ENCODE data around the gene DNLZ.

Gene DNLZ

DNA sequence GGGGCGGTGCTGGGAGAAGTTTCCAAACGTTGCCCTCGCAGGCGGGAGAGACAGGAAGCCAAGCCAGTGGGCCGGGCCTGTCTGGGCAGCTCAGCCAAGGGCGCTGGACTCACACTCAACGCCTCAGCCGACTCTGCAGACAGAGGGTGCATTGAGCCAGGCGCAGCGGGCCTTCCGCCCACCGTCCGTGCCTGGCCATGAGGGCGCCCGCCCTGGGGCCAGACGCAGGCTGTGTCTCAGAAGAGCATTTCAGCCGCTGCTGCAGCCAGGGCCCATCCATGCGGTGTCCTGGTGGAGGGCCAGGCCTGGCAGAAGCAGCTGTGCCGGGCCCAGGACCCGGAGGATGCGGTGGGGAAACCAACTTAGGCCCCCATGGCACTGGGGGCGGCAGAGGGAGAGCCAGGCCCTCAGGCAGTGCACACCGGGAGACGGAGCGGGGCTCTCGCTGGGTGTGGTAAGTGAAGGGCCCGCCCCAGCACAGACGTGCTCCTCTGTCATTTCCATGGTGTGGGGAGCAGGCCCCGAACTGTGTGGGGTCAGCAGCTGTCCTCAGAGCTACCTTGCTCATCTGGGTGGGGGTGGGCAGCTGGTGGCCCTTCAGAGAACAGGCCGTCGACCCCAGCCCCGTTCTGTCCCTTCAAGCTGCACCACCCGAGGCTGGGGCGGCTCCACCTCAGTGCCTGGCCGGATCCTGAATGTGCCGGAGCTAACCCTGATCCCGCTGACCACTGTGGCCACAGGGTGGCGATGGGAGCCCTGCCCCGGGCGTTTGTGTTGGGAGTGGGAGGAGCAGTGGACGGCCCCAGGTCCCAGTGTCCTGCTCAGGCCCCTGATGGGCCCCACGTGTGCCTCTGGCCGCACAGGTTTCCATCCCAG, 18.0 kb downstream of the DNLZ start:
- in situ Hi-C loops (cut with MboI; ENCODE audit: low sequenced_read_pairs): no loop called here

DNA sequence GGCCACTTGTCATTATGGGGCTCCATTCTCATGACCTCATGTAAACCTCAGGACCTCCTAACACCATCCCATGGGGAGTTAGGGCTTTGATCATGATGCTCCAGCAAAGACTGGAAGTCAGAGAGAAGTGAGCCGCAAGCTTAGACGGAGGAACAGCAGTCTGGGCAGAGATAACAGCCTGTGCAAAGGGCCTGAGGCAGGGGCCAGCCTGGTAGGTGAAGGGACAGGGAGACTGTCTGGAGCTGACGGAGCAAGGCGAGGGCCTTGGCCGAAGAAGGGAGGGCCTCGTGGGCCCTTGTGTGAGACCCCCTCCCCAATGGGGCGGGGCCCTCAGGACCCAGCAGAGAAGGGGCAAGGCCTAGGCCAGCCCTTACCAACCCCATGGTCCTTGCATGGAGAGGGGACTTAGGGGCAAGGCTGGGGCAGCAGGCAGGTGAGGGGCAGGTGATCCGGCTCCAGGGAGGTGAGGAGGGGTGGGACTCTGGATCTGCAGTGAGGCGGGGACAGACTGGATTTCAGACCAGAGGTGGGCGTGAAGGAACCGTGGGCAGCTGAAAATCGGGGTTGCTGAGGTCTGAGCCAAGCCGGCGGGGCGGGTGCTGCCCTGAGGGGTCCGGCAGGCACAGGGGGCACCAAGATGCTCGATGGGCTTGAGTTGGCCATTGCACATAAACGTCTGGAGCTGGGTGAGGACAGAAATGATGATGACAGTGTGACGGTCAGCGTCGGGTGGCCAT, 18.8 kb downstream of the DNLZ start:
- in situ Hi-C loops (cut with MboI; ENCODE audit: low sequenced_read_pairs): no loop called here

DNA sequence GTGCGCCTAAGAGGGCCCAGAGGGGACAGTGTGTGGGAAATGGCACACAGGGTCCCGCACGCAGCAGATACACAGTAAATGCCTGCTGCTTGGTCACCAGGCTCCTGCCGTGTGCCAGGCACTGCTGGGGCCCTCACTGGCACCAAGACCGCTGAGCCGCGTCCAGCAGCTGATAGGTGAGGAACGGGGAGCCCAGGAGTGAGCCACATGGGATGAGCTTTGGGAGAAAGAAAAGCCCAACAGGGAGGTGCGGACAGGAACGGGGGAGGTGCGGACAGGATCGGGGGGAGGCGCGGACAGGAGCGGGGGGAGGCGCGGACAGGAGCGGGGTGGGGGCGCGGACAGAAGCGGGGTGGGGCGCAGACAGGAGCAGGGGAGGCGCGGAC, 19.7 kb downstream of the DNLZ start:
- in situ Hi-C loops (cut with MboI; ENCODE audit: low sequenced_read_pairs): no loop called here

DNA sequence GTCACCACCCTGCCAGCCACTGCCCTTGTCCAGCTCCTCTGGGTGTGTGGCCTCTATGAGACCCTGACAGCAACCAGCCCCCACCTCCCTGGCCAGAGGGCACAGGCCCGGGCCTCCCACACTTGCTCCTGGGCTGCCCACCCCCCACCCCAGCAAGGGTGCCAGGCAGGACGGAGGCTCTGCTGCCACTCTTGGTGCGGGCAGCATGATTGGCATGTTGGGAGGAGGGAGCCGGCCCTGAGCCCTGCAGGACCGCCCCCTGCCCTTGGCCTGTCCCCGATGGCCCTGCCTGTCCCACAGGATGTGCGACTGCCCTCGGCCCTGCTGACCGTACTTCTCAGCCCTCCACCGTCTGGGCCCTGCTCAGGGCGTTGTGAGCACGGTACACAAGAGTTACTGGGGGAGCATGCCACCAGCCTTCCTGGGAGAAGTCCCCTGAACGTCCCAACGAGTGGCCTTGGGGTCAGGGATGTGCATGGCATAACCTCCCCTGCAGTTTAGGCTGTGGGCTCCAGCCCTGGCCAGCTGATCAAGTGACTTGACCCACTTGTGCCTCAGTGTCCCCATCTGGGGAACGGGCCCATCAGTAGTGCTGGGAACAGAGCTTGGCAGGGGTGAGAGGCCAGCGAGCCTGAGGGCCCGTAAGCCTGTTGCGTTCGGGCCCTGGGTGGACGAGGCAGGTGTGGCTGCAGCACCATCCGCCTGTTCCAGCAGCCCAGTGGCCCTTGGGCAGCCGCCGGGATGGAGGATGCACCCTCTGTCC, 20.2 kb downstream of the DNLZ start:
- in situ Hi-C loops (cut with MboI; ENCODE audit: low sequenced_read_pairs): no loop called here

DNA sequence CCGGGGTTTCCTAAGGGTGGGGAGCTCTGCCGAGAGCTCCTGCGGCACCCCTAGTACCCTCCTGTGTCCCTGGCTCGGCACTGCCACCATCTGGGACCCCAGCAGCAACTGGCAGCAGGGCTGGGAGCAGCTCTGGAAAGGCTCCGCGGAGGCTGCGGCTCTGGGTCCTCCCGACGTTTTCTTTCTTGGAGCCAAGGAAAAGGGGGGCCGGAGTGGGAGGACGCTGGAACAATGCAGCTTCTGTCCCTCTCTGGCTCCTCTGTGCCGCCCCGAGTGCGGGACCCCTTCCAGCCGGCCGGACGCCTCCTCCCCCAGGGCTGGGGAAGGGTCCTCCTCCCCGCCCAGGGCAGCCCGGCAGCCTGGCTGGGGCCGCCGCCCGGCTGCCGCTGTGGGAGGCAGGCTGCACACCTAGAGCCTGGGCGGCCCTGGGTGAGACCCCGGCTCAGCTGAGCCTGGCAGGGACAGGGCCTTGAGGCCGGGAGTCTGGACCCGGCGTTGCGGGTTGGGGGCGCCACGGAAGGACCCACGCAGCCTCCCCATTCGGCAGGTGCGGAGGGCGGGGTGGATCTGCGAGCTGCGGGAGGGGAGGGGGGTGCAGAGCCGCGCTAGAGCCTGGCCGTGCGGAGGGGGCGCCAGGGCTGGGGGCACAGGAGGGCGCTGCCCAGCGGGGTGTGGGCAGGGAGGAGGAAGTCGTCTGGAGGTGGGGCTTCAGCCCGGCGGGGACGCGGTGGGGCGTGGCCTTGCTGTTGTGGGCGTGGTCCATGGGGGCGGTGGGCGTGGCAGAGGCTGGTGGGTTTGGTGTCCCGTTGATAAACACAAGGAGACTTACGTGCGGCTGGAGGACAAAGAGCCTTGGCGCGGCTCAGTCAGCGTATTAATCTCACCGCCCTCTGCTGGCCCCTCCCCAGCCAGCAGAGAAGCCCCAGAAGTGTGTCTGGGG, 21.1 kb downstream of the DNLZ start:
- in situ Hi-C loops (cut with MboI; ENCODE audit: low sequenced_read_pairs): no loop called here

DNA sequence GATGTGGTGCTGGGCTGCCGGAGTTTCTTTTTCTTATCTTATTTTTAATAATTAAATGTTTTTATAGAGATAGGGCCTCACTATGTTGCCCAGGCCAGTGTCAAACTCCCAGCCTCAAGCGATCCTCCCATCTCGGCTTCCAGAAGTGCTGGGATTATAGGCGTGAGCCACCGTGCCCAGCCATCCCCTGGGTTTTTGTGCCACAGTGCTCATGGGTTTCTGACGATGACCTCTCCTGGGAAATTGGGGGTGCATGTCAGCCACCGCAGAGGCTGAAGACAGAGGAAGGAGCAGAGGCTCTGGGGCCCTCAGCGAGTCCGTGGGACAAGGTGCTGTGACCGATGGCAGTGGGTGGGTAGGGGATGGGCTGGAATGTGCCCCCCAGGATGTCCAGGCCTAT, 21.8 kb downstream of the DNLZ start:
- in situ Hi-C loops (cut with MboI; ENCODE audit: low sequenced_read_pairs): no loop called here

DNA sequence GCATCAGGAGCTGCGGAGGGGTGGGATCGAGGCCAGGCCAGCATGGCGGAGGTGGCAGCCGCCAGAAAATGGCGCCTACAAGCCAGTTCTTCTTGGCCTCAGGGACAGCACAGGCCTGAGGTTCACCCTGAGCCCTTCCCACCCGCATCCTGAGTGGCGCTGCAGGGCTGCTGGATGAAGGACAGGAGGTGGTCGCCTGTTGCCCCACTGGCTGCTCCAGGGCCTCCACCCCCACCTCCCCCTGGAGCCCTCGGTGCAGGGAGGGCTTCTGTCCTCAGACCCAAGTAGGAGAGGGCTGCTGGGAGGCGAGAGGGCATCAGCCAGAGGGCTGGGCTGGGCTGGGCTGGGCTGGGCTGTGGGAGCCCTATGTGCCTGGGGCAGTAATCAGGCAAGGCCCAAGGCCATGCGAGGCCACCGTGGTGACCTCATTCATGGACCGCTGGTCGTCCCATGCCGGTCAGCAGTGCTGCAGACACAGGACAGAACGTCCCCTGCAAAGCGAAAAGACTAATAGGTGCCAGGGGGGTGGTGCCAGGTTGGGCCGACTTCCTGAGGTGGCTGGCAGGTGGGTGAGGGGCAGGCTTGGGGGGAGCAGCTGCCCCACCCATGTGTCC, 22.4 kb downstream of the DNLZ start:
- in situ Hi-C loops (cut with MboI; ENCODE audit: low sequenced_read_pairs): no loop called here

DNA sequence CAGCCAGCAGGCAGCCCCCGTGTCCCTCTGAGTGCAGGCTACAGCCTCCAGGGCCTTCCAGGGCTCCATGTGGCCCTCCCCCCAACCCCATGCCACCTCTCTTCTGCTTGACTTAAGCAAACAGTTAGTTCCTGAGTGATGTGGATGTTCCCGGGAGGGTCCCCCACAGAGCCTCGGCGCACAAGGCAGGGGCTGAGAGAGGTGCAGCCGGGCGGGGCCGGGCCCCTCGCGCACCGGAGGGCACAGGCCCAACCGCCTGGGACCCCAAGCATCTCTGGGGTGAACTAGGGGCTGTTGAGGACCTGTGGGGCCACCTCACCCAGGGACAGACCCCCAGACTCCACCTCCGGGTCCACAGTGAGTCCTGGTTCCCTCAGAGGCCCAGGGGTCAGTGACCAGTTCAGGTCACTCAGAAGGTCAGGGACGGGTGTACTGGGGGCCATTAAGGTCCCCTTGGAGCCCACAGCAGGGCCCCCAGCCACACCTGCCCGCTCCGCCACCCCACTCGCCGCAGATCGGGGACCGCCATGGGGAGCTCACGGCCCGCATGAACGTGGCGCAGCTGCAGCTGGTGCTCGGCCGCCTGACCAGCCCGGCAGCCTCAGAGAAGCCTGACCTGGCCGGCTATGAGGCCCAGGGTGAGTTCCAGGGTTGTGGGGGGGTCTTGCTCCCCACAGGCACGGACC, 23.0 kb downstream of the DNLZ start:
- in situ Hi-C loops (cut with MboI; ENCODE audit: low sequenced_read_pairs): no loop called here

DNA sequence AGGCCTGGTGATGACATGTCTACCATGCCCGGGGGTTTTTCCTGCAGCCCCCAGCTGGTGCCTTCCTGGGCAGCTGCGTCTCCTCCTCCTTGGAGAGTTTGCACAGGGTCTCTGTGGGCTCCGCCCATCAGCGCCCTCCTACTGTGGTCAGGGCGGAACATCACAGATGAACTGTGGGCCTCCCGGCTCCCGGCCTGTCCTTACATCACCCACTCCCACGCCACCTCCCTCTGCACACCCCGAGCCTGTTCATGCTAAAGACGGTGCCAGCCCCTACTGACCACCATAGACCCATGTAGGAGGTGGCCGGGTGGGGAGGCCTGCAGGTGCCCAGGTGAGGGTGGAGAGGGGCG, 23.6 kb downstream of the DNLZ start:
- in situ Hi-C loops (cut with MboI; ENCODE audit: low sequenced_read_pairs): no loop called here

DNA sequence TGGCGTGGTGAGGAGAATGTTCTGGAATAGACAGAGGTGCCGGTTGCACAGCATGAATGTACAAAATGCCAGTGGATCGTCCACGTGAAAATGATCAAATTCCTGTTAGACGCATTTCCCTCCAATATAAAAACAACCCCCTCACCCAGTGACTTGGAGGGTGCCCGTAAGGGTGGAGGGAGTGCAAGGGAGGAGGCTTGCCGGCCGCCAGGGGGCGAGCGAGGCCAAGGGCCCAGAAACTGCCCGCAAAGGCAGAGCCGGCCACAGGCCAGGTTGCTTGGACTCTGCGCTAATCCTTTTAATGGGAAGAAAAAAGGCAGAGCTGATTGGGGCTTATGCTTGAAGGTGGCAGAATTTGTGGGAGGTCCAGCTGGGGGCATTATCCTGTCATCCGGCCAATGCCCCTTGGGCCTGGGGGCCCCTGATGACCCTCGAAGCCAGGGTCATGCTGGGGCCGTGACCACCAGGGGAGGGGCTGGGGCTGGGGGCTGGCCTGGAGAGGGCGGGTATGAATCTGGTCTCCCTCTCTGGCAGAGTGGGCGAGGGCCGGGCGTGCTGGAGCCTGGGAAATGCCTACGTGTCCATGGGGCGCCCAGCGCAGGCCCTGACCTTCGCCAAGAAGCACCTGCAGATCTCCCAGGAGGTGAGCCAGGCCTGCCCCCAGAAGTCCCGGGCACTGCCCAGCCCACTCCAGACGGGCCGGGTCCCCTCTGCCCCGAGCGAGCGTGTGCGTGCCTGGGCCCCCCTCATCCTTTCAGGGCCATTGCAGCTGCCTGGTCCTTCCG, 24.2 kb downstream of the DNLZ start:
- in situ Hi-C loops (cut with MboI; ENCODE audit: low sequenced_read_pairs): no loop called here

DNA sequence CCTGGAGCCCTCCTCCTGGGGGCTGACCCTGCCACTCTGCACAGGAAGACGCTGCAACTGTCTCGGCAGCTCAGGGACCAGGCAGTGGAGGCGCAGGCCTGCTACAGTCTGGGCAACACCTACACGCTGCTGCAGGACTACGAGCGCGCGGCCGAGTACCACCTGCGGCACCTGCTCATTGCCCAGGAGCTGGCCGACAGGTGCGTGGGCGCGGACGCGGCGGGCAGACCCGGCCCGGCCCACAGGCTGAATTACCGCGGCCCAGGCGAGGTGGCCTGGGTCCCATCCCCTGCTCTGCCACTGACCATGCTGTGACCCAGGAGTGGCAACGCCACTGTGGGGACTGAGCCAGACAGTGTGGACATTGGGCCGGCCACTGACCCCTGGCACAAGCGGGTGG, 25.0 kb downstream of the DNLZ start:
- in situ Hi-C loops (cut with MboI; ENCODE audit: low sequenced_read_pairs): no loop called here

DNA sequence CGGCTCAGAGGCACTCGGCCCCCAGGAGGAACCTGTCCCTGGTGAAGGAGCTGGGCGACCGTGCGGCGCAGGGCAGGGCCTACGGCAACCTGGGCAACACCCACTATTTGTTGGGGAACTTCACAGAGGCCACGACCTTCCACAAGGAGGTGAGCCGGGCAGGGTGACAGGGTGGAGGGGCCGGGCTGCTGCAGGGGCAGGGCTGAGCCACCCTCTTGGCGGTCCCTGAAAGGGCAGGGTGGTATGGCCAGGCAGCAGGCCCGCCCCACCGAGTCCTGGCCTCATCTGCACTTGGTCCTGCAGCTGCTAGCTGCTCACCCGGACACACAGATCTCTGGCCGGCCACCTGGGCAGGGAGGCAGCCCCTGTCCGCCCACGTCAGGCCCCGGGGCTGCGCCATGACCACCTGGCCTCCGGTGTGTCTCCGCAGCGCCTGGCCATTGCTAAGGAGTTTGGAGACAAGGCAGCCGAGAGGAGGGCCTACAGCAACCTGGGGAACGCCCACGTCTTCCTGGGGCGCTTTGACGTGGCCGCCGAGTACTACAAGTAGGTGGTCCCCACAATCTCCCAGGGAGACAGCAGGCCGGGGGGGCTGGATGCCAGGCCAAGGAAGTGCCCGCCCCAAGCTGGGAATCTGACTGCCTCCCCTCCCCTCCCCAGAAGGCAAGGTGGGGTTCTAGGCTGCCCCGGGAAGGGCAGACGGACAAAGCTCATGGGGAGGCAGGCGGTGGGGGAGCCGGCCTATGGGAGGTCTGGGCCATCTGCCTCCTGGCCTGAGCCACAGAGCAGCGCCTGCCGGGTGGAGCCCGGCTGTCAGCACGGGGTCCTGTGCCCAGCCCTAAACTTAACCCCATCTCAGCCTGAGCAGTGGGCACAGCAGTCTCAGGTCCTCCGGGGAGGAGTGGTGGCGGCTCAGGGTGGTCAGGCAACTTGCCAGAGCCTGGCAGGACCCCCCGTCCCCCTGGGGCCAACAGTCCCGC, 25.8 kb downstream of the DNLZ start:
- in situ Hi-C loops (cut with MboI; ENCODE audit: low sequenced_read_pairs): no loop called here

DNA sequence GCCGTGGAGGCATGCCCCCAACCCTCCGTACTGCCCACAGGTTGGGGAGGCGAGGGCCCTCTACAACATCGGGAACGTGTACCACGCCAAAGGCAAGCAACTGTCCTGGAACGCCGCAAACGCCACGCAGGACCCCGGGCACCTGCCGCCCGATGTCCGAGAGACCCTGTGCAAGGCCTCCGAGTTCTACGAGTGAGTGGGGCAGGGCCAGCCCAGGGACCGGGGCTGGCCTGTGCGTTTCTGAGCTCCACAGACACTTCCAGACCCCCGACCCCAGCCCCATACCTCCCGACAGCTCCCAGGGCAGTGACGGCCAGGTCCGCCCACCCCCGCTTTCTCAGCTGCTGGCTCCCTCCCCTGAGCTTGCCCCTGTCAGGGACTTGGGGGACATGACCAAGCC, 26.7 kb downstream of the DNLZ start:
- in situ Hi-C loops (cut with MboI; ENCODE audit: low sequenced_read_pairs): no loop called here

DNA sequence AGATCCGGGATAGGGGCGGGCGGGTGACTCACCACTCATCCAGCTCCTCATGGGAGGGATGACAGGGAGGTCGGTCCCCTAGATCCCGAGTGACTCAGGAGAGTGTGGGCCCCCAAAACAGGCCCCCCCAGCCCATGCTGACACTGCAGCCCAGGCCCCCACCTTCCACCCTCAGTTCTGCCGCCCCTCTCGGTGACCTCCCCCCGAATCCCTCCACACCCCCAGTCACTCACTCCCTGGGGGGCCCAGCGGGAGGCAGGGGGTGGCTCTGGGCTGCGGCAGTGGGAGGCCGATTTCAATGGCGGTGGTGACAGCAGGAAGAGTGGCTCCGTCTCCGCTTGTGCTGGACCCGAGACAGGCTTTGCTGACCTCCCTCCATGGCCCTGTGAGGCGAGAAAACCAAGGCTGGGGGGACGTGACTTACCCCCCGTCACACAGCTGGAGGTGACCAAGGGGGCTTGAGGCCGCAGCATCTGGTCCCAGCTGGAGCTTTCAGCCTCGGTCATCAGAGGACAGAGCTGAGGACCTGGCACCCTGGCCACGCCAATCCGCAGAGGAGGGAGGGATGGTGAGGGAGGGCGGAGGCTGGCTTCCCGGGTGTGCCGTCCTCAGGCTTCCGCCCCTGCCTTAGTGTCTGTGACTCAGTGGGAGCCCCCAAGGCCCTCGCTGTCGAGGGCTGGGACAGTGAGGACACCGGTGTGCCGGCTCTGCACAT, 27.2 kb downstream of the DNLZ start:
- in situ Hi-C loops (cut with MboI; ENCODE audit: low sequenced_read_pairs): no loop called here

DNA sequence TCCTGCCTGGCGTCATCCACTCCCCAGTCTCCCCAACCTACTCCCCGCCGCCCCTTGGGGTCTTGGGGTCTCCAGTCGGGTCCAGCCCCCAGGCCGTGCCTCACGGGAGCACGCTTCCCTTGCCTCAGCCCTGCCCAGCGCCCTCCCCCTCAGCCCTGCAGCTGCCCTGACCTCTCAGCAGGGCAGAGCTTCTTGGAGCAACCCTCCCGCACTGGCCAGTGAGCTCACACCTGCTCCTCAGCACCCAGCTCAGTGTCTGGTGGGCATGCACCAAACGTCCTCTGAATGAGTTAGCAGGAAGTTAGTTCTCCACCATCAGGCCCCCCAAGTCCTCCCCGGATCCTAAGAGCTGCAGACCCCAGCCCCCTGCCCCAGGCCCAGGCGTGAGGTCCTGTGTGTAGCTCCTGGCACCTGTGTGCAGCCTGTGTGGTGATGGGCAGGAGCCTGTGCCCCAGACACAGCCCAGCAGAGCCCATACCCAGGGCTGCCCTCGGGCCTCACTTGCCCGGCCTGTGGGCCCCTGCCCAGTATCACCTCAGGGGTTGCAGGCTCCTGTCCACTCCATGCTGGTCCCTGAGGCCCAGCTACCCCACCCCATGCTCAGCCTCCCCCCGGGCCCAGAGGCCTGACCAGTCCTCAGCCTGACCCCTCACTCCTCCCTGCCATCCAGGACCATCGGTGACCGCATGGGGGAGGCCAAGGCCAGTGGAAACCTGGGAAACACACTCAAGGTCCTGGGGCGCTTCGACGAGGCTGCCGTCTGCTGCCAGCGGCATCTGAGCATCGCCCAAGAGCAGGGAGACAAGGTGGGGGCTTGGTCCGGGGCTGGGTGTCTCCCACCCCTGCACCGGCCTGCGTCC, 28.0 kb downstream of the DNLZ start:
- in situ Hi-C loops (cut with MboI; ENCODE audit: low sequenced_read_pairs): no loop called here

DNA sequence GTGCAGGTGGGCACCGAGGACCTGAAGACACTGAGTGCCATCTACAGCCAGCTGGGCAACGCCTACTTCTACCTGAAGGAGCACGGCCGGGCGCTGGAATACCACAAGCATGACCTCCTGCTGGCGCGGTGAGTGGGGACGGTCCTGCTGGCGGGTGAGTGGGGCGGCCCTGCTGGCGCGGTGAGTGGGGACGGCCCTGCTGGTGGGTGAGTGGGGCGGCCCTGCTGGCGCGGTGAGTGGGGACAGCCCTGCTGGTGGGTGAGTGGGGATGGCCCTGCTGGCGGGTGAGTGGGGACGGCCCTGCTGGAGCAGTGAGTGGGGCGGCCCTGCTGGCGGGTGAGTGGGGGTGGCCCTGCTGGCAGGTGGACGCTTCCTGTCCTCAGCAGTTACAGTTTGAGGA, 29.0 kb downstream of the DNLZ start:
- in situ Hi-C loops (cut with MboI; ENCODE audit: low sequenced_read_pairs): no loop called here
